Stimulated activated CD4-positive, alpha-beta T cell treated with anti-CD3 and anti-CD28 coated beads, Interleukin-4, amount 100 ng/mL, for 48 hours (primary cell): ENCODE measurements around the gene CAMK1G.

Source experiments
- DNase-seq, 2 donors: peaks; one replicate each; pipeline ENCODE4 v3.0.0-alpha.2; 2020; ENCODE audit warnings: low read depth in 2 of 2

Gene CAMK1G

DNA sequence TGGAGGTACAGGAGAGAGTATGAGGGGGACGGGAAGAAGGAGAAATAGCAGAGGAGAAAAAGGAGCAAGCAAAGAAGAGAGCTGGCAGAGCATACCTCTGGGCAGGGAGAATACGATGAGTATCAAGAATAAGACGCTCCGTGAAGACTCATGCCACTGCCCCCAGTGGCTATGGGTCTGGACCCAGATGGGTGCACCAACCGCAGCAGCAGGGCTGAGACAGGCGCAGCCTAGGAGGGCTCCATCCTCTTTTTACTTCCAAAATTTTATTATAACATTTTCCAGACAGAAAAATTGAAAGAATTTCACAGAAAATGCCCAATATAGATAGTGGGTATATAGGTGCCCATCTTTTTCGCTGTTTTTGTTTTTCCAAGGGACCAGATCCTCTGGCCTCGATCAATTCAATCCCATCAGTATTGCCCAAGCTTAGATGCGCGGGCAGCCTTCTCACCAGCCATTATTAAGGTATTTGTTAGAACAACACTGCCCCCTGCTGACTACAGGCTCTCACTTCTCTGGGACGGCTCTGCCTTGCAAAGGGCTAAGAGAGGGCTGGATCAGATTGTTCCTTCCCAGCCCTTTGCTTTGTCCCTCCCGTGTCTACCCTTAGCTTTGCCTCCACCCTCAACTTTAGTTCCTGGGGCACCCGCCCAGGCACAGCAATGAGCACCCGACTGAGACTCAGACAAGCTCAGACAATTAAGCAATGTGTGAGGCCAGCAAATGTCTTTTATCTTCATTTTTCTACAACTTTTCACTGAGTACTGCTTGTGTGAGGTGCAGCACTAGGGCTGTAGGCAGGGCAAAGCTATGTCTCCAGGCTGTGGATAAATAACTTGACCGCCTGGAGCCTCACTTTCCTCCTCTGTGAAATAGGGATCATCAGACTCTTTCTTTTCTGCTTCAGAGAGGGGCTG, 17.5 kb upstream of the CAMK1G start:
- peak; percentile 72 for DNase-seq

DNA sequence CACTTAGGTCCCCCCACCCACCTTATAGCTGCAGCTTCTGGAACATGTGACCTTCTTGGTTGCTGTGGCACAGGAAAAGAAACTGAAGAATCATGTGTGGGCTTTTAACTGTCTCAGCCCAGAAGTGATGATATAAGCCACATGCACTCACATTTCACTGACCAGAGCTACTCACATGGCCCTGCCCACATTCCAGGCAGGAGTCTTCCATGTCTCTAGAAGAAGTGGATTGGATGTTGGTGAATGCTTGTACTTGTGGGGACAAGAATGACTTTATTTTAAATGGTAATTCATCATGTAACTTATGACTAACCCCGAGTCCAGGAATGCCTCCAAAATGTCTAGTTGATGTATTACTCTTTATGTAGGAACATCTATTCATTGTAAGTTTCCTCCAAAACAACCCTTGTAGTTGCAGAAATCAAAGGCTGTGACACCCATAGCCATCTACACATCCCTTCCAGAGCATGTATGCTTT, 15.8 kb upstream of the CAMK1G start:
- DNase-seq: no peak

DNA sequence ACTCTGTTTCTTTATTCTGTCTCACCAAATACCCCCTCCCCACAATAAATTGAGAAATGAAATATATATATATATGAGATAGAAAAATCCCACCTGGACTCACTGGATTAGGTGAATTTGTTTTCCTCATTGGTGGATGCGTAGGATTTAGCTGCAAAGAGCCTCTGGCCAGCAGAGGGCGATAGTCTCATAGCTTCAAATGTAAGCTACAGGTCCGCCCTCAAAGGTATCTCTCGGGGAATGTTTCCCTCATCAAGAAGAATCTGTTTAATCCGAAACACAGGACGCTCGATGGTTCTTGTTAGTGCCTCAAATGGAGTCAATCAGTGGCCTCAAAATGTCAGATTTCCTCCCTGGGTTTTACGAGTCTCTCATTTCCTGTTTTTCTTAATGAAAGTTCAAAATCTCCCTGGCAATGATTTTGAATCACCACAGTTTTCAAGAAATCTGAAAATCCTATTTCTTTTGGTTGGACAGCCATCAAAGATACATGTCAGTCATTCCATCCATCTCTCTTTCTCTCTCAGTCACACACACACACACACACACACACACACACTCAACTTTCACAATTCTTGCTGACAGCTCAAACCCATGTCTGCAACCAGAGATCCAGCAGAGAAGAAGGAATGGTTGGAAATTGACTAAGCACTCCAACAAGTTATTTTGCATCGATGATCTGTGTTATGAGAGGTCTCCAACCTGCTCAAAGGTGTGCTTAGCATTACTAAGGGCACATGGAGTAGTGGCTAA, 13.9 kb upstream of the CAMK1G start:
- DNase-seq: peak; percentile 73 to 78

DNA sequence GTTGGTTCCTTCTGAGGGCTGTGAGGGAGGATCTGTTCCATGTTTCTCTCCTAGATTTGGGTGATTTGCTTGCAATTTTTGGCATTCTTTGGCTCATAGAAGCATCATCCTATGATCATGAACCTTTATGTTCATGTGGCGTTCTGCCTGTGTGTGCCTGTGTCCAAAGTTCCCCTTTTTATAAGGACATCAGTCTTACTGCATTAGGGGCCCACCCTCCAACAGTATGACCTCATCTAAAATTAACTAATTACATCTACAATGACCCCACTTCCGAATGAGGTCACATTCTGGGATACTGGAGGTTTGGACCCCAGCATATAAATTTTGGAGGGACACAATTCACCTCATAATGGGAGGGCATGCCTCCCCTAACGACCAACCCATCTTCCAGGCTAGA, 12.8 kb upstream of the CAMK1G start:
- no peak for DNase-seq

DNA sequence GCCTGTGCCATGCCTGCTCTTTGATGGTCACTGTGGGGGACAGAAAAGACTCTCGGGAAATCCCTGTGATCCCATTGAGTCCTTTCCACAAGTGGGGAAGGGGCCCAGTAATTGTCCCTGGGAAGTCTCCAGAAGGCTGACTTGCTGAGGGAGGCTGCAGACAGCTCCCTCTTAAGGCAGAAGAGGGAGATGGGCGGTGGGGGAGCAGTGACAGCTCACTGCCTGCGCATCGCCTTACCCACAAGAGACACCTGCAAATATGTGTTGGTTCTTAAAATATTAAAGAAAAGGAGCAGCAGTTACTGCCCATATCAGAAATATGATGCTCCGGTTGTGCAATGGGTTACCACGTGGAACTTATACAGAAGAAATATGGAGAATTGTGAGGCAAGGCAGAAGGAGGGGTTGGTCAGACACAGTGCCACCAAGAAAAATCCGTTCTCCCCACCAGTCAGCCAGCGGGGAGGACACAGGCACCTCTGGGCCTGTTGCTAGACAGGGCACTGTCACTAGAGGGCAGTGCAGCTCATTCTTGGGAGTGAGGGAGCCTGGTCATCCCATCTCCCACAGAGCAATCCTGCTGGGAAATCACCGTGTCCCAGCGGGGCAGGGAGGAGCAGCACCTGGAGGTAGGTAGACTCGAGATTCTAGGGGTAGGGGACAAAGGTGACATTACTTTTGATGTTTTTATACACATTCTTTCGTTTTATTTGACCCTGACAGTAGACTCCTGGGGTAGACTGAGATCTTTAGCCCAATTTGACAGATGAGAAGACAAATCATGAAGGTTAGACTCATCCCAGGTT, 6.9 kb upstream of the CAMK1G start:
- DNase-seq: peak; percentile 67

DNA sequence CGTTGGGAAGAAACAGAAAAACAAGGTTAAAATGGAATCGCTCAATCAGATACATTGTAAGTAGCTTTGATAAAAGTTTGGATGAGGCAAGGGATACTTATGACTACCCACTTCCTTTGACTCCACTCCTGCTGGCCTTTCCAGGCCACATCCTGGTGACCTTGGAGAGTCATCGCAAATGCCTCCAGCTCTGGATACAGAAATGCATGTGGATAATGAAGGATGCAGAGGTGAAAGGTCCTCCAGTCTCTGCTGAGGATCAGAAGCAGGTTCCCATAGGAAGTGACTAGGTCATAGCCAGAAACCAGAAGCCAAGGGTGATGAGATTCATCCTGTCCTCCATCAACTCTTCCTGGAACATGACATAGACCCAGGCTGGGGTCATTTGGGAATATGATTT, 6.2 kb upstream of the CAMK1G start:
- no peak for DNase-seq

DNA sequence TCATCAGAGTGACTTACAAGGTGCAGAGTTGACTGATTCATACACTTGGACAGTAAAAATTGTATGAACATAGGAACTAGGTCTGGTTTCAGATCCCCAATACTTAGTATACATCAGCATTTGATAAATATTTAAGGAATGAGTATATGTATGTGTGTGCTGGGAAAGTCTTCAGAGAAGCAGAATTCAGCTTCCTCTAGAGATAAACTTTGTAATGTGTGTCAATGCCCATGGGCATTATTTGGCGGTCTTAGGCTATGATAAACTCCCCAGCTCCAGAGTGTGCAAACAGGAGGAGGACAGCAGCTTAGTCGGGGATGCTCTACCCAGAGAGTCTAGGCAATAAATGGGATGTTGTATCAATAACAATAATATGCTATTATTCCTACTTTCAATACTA, 2.9 kb upstream of the CAMK1G start:
- no peak for DNase-seq

DNA sequence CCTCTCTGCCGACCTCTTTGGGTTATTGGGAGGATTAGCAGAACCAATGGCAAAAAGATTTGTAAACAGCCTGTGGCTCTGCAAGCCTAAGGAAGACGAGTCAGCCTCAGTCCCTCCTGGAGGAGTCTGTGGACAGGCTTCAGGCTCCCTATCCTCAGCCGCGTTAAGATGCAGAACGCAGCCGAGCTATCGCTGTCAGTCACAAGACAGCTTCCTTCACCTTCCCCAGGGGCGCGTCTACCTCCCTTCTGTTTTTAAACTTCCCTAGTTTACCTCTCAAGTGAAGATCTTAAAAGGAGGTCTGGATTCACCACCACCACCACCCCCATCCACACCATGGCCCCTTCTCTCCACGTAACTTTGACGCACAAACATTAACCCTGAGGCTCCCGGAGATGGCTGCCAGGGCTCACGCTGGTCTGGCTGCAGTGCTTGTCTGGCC, 738 bp downstream of the CAMK1G start:
- DNase-seq: no peak

DNA sequence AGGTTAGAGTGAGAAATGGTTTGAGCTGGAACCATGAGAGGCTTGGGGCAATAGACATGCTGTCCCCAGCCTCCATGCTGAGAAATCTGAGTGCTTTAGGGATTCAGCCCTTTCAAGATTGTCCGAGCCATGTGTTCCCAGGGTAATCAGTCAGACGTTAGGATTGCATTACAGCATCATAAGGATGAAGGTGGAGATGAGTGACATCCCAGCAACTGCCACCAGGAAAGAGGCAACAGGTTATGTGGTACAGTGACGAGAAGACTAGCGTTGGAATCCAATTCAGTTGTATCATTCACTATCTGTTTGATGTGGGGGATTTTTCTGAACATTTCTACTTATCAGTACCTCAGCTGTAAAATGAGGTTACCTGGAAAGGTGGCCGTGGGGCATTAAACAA, 1.7 kb downstream of the CAMK1G start:
- DNase-seq: no peak

DNA sequence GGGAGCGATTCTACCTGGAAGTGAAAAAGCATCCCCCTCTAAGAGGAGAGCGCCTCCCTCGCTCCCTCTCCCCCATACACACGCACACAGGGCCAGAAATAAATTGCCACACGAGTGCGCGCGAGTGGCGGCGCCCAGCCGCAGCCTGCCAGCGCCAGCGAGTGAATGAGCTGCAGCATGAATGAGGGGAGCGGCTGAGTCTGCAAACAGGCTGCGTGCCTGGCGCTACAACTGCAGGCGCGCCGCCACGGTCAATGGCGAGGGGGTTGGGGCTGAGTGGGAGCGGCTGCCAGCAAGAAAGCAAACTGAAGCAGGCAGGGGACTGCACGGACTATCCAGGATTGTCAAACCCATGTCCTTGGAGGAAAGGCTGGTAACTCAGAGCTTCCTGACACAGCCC, 2.2 kb downstream of the CAMK1G start:
- DNase-seq: no peak

DNA sequence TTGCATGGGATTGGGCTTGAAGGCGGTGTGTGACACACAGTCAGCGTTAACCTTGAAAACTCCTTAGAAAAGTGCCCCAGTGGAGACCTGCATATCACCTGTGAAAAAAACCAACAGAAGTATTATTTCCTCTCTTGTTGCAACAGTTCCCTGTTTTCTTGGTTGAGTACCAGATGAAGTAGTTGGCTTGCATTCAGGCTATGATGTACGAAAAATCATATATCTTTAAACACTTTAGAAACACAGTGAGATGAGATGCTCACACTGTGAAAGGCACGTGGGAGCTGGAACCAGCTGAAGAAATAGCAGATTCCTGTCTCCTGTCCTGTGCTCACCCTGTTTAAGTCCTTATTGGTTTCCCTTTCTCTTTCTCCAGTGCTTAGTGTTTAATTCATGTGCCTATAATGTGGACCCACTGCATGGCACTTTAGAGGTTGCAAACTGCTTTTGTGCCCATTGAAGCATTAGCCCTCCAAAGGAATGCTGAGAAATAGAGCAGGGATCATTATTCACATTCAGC, 2.8 kb downstream of the CAMK1G start:
- DNase-seq: no peak

DNA sequence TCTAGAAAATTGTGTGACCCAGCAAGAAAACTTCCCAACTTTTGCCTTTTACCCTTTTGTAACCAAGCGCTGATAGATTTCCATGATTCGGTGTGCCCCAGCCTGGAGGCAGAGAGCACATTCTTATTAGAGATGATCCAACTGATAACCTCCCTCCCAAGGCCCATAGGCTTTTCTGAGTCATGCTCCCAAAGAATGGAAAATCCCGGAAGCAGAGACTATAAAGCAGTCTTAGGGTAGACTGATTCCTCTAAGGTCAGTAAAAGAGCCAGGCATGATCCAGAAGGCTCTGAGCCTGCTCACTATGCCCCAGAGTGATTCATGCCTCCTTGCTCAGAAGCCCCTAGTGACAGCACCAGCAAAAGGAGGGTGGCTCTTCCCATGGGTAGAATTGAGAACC, 4.3 kb downstream of the CAMK1G start:
- DNase-seq: no peak

DNA sequence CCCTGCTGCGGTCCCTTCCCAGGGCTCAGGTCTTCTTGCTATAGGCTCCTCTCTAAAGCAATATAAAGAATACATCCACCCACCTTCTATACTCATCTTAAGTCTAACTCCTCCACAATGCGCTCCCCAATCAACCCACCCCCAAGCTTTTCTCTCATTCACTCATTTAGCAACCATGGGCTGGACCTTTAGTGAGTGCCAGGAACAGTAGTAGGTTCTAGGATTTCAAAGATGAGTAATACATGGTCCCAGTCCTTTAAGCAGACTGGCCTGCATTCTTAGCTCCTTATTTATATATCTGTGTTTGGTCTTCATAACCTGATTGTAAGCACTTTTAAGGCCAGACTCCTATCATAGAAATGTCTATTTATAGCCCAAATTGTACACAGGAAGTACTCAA, 5.9 kb downstream of the CAMK1G start:
- no peak for DNase-seq

DNA sequence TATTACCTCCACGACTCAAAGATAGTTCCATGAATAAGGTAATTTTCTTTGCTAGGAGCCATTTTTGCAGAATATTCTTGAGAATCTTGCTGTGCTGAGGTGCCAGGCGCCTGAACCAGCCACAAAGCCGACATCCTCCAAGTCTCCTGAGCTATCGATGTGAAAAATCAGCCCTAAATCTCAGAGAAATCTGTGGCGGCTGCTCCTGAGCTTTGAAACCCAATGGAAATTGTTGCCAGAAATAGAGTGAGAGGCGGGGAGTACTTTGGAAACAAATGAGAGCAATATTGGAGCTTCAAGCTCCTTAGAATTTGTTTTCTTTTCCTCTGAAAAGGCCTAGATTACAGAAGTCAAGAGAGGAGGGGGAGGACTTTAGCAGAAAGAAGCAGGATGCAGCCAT, 6.3 kb downstream of the CAMK1G start:
- no peak for DNase-seq

DNA sequence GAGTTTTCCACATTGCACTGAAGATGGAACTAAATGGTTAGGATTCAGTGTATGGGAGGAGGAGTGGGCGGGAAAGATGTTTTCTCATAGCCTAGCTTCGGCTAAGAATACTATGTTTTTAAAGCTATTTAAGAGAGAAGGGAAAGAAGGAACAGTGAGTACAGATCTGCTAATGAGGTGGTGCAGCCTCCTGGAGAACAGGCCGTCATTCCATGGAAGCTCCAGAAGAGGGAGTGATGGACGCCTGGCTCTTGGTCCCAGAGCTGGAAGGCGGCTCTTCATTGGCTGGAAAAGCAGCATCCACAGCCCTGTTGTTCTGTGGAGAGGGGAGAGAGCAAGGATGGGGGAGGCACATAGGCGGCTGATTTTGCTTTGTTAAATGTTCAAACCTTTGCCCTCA, 6.9 kb downstream of the CAMK1G start:
- no peak for DNase-seq

DNA sequence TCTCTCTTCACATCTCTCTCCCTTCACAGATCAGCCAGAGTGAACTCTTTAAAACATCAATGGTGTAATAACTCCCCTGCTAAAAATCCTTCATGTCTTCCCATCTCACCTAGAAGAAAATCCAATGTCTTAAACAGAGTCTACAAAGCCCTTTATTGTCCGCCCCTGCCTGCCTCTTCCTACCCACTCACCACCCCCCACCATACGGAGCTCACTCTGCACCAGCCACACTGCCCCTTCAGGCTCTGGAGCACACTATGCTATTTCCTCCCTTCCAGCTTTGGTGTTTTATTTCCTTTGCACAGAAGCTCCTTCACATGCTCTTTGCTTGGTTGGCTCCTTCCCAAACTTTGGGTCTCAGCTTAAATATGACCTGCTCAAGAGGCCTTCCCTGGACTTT, 10.2 kb downstream of the CAMK1G start:
- no peak for DNase-seq

DNA sequence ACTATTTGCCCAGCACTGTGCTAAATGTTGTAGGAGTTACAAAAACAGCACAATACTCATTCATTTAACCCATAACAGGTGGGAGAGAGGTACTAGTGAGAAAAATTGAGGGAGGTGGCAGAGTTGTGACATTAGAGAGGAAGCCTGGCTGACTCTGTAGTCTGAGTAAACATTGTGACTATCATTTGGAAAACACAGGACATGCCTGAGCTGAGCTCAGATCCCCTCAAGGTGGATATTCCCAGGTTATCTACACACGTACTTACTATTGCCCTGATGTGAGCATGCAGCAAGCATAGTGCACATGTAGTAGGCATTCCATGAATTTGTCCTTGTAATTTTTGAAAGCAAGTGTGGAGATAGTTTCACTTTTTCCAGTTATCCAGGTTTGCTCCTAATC, 10.9 kb downstream of the CAMK1G start:
- DNase-seq: no peak

DNA sequence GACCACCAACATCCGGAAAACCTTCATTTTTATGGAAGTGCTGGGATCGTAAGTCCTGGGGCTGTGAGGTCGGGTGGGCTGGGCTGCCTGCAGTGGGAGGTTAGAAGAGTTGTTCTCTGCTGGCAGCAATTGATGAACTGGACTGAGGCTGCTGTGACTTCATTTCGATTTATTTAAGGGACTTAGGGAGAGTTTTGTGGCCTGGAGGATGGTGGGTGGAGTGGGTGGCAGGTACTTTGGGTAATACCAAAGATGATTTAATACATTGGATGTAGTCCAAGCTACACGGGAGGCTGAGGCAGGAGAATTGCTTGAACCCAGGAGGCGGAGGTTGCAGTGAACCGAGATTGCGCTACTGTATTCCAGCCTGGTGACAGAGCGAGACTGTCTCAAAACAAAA, 11.5 kb downstream of the CAMK1G start:
- DNase-seq: no peak

DNA sequence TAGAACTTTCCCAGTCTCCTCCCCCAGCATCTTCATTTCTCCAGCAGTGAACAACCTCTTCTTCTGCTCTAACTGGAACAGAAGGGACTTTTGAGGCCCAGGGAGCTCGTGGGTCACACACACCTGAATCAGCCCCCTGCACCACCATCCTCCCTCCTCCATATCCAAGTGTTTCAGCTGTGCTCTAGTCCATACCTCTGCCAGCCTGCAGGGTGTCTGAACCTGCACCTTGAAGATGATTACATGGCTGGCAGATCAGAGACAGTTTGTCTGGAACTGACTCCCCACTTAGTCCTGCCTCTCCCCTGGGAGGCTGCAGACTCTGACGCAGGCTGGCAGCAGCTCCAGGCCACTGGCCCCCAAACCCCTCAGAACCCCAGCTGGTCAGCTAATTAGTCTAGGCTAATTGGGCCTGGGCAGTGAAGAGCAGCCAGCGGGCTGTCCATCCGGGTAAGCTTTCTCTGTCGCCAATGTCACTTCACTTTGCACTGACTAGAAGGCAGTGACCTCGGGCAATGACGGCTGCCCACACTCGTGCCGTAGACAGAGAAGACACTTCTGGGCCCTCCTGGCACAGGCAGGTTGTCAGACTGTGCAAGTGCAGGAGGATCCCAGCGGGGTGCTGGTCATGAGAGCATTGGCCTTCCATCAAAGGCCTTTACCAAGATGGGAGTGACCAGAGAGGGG, 12.2 kb downstream of the CAMK1G start:
- DNase-seq: no peak

DNA sequence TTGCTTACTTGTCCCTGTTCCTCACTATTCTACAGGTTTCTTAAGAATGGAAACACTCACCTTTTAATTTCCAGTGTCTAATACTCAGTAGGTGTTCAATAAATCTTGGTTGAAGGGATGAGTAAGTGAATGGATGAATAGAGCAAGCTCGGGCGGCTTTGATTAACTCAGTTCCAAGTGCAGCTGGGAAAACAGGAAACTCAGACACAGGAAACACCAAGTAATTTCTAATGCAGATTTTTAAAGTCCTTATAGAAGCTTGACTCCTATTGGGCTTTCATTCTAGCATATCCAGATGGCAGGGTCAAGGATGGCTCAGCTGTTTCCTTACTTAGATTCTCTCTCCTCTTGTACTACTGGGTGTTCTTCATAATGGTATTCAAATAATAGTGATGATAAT, 14.0 kb downstream of the CAMK1G start:
- no peak for DNase-seq

DNA sequence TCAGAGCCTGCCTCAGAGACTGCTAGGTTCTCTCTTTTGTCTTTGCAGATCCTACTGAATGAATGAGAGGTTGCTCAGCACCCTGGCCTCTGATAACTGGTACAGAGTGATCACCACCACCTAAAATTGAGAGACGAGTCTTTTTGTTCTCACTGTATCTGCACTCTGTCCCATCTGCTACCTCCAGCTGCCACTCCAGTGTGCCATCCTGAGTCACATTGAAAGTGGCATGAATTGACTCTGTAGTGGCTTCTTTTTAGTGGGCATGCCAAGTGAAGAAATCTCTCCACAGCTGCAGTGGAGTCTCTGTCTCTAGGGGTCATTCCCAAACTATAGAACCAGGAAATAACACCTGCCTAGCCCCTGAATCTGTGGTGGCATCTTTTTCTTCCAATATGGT, 14.7 kb downstream of the CAMK1G start:
- DNase-seq: no peak
